Measurements from ENCODE around the gene SF3B3.

The SF3B3 gene

DNA sequence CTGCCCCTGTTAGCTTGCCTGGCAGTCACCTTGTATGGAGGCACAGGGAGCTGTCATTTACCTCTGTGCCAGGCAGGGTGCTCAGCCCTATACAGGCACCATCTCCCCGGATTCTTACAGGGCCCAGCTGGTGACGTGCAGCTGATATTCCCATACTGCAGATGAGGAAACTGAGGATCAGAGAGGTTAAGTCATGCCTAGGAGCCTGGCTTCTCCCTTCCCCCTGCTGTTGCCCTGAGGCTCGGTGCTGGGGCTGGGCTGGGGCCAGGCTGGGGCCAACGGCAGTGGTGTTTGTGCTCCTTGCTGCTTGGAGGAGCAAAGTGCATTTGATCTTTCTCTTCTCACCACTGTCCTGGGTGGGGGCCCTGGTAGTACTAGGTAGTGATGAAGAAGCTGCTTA, 68.0 kb downstream of the SF3B3 start:
- H3K36me3 ChIP-seq = no peaks in the 10 kb centered on the region
- H3K4me3 ChIP-seq (ENCODE audit: low read depth, low read length) = no peak overlapping the region
- no peaks in the 10 kb centered on the region for H3K9me3 ChIP-seq
- no peak for DNase-seq
- no peak for TF ChIP-seq CTCF (IDR thresholded peaks at IDR 0.05; ENCODE audit: low read depth, low read length)
- H3K4me1 ChIP-seq = no peaks in the 10 kb centered on the region
- H3K27me3 ChIP-seq = no peaks in the 10 kb centered on the region

- H3K9me3 ChIP-seq = no peaks in the 10 kb centered on the region
- H3K4me1 ChIP-seq = no peaks in the 10 kb centered on the region
- TF ChIP-seq CTCF (IDR thresholded peaks at IDR 0.05; ENCODE audit: low read depth, low read length) = no peak
Measured at GRCh38 chr16:70592106-70592571, 68.5 kb downstream of the SF3B3 start.

DNA sequence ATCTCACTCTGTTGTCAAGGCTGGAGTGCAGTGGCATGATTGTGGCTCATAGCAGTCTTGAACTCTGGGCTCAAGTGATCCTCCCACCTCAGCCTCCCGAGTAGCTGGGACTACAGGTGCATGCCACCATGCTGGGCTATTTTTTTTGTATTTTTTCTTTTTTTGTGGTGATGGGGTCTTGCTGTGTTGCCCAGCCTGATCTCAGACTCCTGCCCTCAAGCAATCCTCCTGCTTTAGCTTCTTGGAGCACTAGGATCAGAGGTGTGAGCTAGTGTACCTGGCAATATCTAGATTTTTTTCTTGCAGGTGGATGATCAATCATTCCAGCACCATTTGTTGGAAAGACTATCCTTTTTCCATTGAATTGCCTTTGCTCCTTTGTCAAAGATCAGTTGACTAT, 69.9 kb downstream of the SF3B3 start:
- DNase-seq = no peak
- no peak overlapping the region for H3K4me3 ChIP-seq (ENCODE audit: low read depth, low read length)
- TF ChIP-seq CTCF (IDR thresholded peaks at IDR 0.05; ENCODE audit: low read depth, low read length) = no peak
- no peaks in the 10 kb centered on the region for H3K4me1 ChIP-seq
- no peaks in the 10 kb centered on the region for H3K9me3 ChIP-seq
- H3K27me3 ChIP-seq = no peaks in the 10 kb centered on the region
- H3K36me3 ChIP-seq = no peaks in the 10 kb centered on the region

More at GRCh38 chr16:70592106-70592571, 68.5 kb downstream of the SF3B3 start:
- DNase-seq = no peak
- no peaks in the 10 kb centered on the region for H3K27me3 ChIP-seq
- H3K36me3 ChIP-seq = no peaks in the 10 kb centered on the region
- H3K4me3 ChIP-seq (ENCODE audit: low read depth, low read length) = no peak overlapping the region

DNA sequence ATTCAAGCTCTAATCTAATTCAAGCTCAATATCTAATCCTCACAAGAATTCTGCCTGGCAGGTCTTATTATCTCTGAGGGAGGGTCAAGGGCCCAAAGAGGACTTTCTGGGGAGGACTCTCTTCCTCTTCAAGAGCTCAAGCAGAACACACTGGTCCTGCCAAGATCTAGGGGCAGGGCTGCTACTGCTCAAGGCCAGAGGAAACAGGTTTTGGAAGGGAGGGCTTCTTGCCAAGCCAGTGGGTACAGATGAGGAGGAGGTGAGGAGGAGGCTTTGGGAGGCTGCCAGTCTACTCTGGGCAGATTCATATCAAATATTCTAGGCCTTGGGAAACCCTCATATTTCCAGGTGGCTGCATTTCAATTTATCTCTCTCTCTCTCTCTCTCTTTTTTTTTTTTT, 71.0 kb downstream of the SF3B3 start:
- Histone ChIP-seq H3K4me1 (no peaks in the 10 kb centered on the region), H3K36me3 (no peaks in the 10 kb centered on the region), H3K9me3 (no peaks in the 10 kb centered on the region), H3K27me3 (no peaks in the 10 kb centered on the region), H3K4me3 (ENCODE audit: low read depth, low read length) (no peak overlapping the region)
- no peak for DNase-seq
- no peak for TF ChIP-seq CTCF (IDR thresholded peaks at IDR 0.05; ENCODE audit: low read depth, low read length)

DNA sequence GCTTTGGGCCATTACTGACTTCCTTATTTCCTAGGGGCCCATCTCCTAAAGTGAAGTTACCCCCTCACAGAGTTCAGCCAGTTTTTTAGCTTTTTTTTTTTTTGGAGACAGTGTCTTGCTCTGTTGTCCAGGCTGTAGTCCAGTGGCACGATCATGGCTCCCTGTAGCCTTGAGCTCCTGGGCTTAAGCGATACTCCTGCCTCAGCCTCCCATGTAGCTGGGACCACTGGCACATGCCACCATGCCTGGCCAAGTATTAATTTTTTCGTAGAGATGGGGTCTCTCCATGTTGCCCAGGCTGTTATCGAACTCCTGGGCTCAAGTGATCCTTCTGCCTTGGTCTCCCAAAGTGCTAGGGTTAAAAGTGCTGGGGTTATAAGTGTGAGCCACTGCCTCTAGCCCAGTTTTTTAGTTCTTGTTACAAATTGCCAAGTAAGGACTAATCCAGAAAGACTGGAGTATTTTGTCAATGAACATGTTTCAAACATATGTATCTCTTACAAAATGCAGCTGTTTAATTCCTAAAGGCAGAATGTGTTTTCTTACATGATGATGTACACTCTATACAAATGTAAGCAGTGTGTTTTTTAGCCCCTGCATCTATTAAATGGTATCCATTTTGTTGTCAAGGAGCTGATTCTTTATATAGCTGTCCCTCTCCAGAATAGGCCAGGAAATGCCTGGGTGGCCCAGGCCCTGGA, 73.7 kb downstream of the SF3B3 start:
- no peaks in the 10 kb centered on the region for H3K9me3 ChIP-seq
- TF ChIP-seq CTCF (IDR thresholded peaks at IDR 0.05; ENCODE audit: low read depth, low read length) = no peak
- no peak overlapping the region for H3K4me3 ChIP-seq (ENCODE audit: low read depth, low read length)
- no peaks in the 10 kb centered on the region for H3K36me3 ChIP-seq
- DNase-seq = no peak
- H3K4me1 ChIP-seq = no peaks in the 10 kb centered on the region
- H3K27me3 ChIP-seq = no peaks in the 10 kb centered on the region

GRCh38 chr16:70598937-70599503, 75.4 kb downstream of the SF3B3 start:
- Histone ChIP-seq H3K9me3 (no peaks in the 10 kb centered on the region), H3K4me1 (no peaks in the 10 kb centered on the region), H3K27me3 (no peaks in the 10 kb centered on the region), H3K36me3 (no peaks in the 10 kb centered on the region), H3K4me3 (ENCODE audit: low read depth, low read length) (no peak overlapping the region)
- no peak for TF ChIP-seq CTCF (IDR thresholded peaks at IDR 0.05; ENCODE audit: low read depth, low read length)
- DNase-seq = no peak

Data from BE2C (cell line).